Heart left ventricle (tissue), 13 donors: ENCODE measurements around the gene C1QTNF2.

ENCODE experiments used
- CTCF ChIP-seq, 12 donors: fragments of 200-600 bp; sonication (generic) in 4 of 12; IDR thresholded peaks; one replicate each; pipeline versions ENCODE4 v1.5.0 to v1.8.0; 2018 to 2022; ENCODE audit warnings: antibody characterized with exemption in 12 of 12, mild to moderate bottlenecking in 5 of 12
- POLR2A ChIP-seq, 2 donors: fragments of 450-650 bp; IDR thresholded peaks; one replicate each; pipeline ENCODE4 v1.6.1; 2017; ENCODE audit warnings: antibody characterized with exemption in 2 of 2, mild to moderate bottlenecking in 2 of 2, moderate library complexity in 2 of 2
- donor health status: ischemic (EF 13 %, LVEDD 7.1; RV severe dilation, severe dysfunction).
- donor health status: DM: no; HTN: yes; CAD: no.
- donor health status: DM: no; HTN: no; CAD: no.
- donor health status: ischemic (EF 25% LVEDD 6.9; RV normal size, moderate dysfunction).
- donor health status: ischemic (EF 25% LVEDD 5.7; RV mildly dilated, moderate dysfunction).
- donor health status: ischemic (EF 35%, LVEDD 5.7; RV mildly dilated, moderate dysfunction).
- donor health status: nonischemic (EF 11% LVEDD 7.7; RV severe dilation, severe dysfunction).
- donor health status: DM: yes; HTN: yes; CAD: no.
- donor health status: PGD.
- donor health status: ischemic (EF 29% LVEDD 5.4; RV normal size, mild dysfunction).
- donor health status: nonischemic (EF 23%, LVEDD 6.1; RV moderate dilation, normal function).

GRCh38 chr5:160306696-160307095 lies 63.7 kb downstream of the C1QTNF2 start:
- no peak for TF ChIP-seq CTCF (IDR thresholded peaks at IDR 0.05)
- no peak for TF ChIP-seq POLR2A (IDR thresholded peaks at IDR 0.05)
